ENCODE results near the gene YBX2. TPM values are rescaled to one million over a fixed set of nuclear protein-coding genes. Genes with fewer than 3 reads are reported as not detected.

The YBX2 gene
- total RNA-seq, 1 experiment from 2014 or later = 0.65 TPM

DNA sequence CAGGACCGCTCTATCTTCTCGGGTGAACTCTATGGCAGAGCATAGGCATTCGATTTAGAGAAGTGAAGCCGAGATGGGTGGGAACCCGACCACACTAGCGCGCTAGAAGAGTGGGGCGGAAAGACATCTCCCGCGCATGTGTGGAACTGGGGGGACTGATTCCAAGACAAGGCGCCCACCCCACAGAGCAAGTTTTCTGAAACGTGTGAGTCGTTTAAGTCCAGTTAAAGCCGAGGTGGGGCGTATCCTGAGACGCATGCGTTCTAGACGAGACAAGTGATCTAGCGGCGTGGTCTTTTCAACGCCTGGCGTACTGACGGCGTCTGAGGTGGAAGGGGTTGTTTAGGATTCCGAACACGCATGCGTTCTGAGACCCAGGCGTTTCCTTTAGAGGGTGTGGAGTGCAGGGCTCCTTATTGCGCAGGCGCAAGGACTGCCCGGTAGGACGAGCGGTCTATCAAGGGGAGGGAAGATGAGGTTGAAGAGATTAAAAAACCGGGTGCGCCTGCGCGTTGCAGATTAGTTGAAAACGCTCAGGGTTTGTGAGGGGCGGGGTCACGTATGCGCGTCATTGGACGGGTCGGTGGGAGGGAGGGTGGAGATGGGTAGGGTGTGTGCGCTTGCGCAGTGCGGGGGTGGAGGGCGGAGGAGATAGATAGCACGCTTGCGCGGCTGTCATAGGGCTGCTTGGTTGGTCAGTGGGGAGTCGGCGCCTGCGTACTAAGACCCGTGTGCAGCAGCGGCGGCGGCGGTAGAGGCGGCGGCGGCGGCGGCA is 12.7 kb upstream of the YBX2 start, which contains the start of gene EIF5A:
Gene EIF5A (plus strand): TSS at position 718 of the 775 bp plus-strand sequence. CDS start 2,008 bp downstream, outside the sequence.
- TF ChIP-seq CTCF (conservative IDR thresholded peaks at IDR 0.05) (no peak), EZH2 (IDR thresholded peaks at IDR 0.05; ENCODE audit: low read depth) (no peak)
- Histone ChIP-seq H2AFZ (peak within 1 kb of the TSS; percentile 93), H3K36me3 (ENCODE audit: low read depth) (peaks cover 33% of the 10 kb centered on the region), H3F3A (ENCODE audit: insufficient read depth, low read depth) (peaks cover 56% of the 10 kb centered on the region), H3K4me1 (replicated peaks; ENCODE audit: insufficient read depth) (peaks cover 26% of the 10 kb centered on the region), H3K9me2 (ENCODE audit: insufficient read depth) (no peaks in the 10 kb centered on the region), H3K27ac (peak within 1 kb of the TSS; percentile 96), H3K27me3 (ENCODE audit: insufficient read depth, low read depth) (no peaks in the 10 kb centered on the region), H4K20me1 (ENCODE audit: insufficient read depth) (peaks cover 32% of the 10 kb centered on the region), H3K4me2 (peak within 1 kb of the TSS; percentile 98), H3K79me2 (ENCODE audit: low read depth) (peaks cover 44% of the 10 kb centered on the region), H3K9me3 (ENCODE audit: insufficient read depth, low read depth) (no peaks in the 10 kb centered on the region), H3K4me3 (peak within 1 kb of the TSS; percentile 86)
- DNase-seq = peak; percentile 99
- ChIA-PET POLR2A (ENCODE audit: unreplicated experiment) (no interaction called here), CTCF (interaction anchor here (0.6 kb wide), 1 partner anchor 258 kb away, joined by 3 read pairs; no protein-coding TSS in a partner anchor)
- BruUV-seq (replicated peaks) = no TSS peak
- intact Hi-C loops (cut with micrococcal nuclease; ENCODE audit: unreplicated experiment) = loop anchor here (1.0 to 5.0 kb wide), 3 partner anchors 45 to 177 kb away; partner anchors contain the start of genes CLDN7 and POLR2A

- no peak for DNase-seq
- TF ChIP-seq CTCF (conservative IDR thresholded peaks at IDR 0.05) (no peak), EZH2 (IDR thresholded peaks at IDR 0.05; ENCODE audit: low read depth) (no peak)
- Histone ChIP-seq H3K9me3 (ENCODE audit: insufficient read depth, low read depth) (no peaks in the 10 kb centered on the region), H2AFZ (no peak overlapping the region), H3K4me3 (no peak overlapping the region), H3K9me2 (ENCODE audit: insufficient read depth) (no peaks in the 10 kb centered on the region), H3K4me2 (no peak overlapping the region), H3K27ac (no peak overlapping the region), H3F3A (ENCODE audit: insufficient read depth, low read depth) (peaks cover 29% of the 10 kb centered on the region), H3K4me1 (replicated peaks; ENCODE audit: insufficient read depth) (peaks cover under 1% of the 10 kb centered on the region), H4K20me1 (ENCODE audit: insufficient read depth) (peaks cover 4% of the 10 kb centered on the region), H3K79me2 (ENCODE audit: low read depth) (peaks cover 18% of the 10 kb centered on the region), H3K36me3 (ENCODE audit: low read depth) (peaks cover 6% of the 10 kb centered on the region), H3K27me3 (ENCODE audit: insufficient read depth, low read depth) (no peaks in the 10 kb centered on the region)
- CTCF ChIA-PET = no interaction called here
- BruUV-seq (replicated peaks) = no TSS peak
- POLR2A ChIA-PET (ENCODE audit: unreplicated experiment) = no interaction called here
- intact Hi-C loops (cut with micrococcal nuclease; ENCODE audit: unreplicated experiment) = no loop called here
These were observed 9.7 kb upstream of the YBX2 start for GRCh38 chr17:7304179-7304578.

DNA sequence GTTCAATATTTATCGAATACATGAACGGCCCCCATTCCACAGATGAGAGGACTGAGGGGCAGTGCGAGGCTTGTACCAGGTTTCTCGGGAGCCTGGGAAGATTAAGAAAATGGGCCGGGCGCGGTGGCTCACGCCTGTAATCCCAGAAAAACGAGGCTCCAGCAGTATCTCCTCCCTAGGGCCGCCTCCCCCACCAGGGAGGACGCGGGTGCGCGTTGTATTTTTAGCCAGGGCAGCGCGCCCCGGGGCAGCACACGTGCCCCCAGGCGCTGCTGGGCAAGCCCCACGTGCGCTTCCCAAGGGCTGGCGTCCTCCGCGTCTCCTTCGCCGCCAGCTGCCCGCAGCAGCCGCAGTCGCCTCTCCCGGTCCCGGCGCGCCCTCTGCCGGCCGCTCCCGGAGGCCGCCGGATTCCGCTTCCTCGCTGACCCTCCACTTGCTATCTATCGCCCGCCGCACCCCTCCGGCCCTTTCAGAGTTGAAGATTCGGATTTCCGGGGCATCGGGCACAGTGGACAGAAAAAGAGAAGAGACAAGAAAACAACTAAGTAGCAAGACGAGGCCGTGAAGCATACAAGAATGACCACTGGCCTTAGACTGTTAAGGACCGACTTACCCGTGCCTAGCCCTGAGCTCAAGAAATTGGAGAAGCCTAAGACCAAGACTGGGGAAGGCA is 1.9 kb upstream of the YBX2 start:
- H3K27ac ChIP-seq = no peak overlapping the region
- ChIA-PET POLR2A (ENCODE audit: unreplicated experiment) (interaction anchor here (0.7 kb wide), 1 partner anchor 49 kb away, joined by 5 read pairs; no protein-coding TSS in a partner anchor), CTCF (interaction anchor here (0.7 to 1.3 kb wide), 5 partner anchors 9 to 324 kb away, joined by 3 to 5 read pairs (median 3); no protein-coding TSS in a partner anchor)
- no peaks in the 10 kb centered on the region for H3K9me3 ChIP-seq (ENCODE audit: insufficient read depth, low read depth)
- H3K4me3 ChIP-seq = peak overlapping the region; percentile 36
- no peak for TF ChIP-seq EZH2 (IDR thresholded peaks at IDR 0.05; ENCODE audit: low read depth)
- TF ChIP-seq CTCF (conservative IDR thresholded peaks at IDR 0.05) = peak; percentile 95
- H3F3A ChIP-seq (ENCODE audit: insufficient read depth, low read depth) = peaks cover 32% of the 10 kb centered on the region; the same call in 1 of the 2 replicates
- intact Hi-C loops (cut with micrococcal nuclease; ENCODE audit: unreplicated experiment) = loop anchor here (1.0 kb wide), 2 partner anchors 16 to 250 kb away; no protein-coding TSS in a partner anchor
- no peaks in the 10 kb centered on the region for H3K79me2 ChIP-seq (ENCODE audit: low read depth)
- H3K36me3 ChIP-seq (ENCODE audit: low read depth) = no peaks in the 10 kb centered on the region
- H2AFZ ChIP-seq = peak overlapping the region; percentile 44; the same call in 1 of the 2 replicates
- H4K20me1 ChIP-seq (ENCODE audit: insufficient read depth) = no peaks in the 10 kb centered on the region
- no peaks in the 10 kb centered on the region for H3K9me2 ChIP-seq (ENCODE audit: insufficient read depth)
- peak overlapping the region; percentile 82 for H3K4me2 ChIP-seq
- H3K27me3 ChIP-seq (ENCODE audit: insufficient read depth, low read depth) = no peaks in the 10 kb centered on the region
- no TSS peak for BruUV-seq (replicated peaks)
- peak; percentile 61 to 90 for DNase-seq
- peaks cover 25% of the 10 kb centered on the region for H3K4me1 ChIP-seq (replicated peaks; ENCODE audit: insufficient read depth)

All from PC-9 (cell line).